Stimulated activated CD8-positive, alpha-beta memory T cell treated with anti-CD3 and anti-CD28 coated beads, Interleukin-7, amount 100 ng/mL, for 48 hours (primary cell): ENCODE measurements around the gene PJA1.
A peak's percentile ranks its signal among the peaks of the same experiment; 100 is the strongest.

Experiments used
- DNase-seq, 2 donors: peaks; one replicate each; pipeline ENCODE4 v3.0.0-alpha.2; 2020; ENCODE audit warnings: low read depth in 1 of 2; ENCODE audit errors: extremely low read depth in 1 of 2

The PJA1 gene

GRCh38 chrX:69165087-69165651 lies at the start of gene PJA1:
PJA1 (minus strand) TSS chrX:69165453; CDS start chrX:69163073, 2,380 bp downstream.
- peak; percentile 51 to 58 for DNase-seq

GRCh38 chrX:69214463-69214862 lies 49.2 kb upstream of the PJA1 start:
- DNase-seq: no peak

- DNase-seq: no peak
Observed at GRCh38 chrX:69211701-69212100, 46.4 kb upstream of the PJA1 start.

- DNase-seq: no peak
Observed at GRCh38 chrX:69210581-69210980, 45.3 kb upstream of the PJA1 start.

- no peak for DNase-seq
Observed at GRCh38 chrX:69207216-69207615, 42.0 kb upstream of the PJA1 start.

- DNase-seq: no peak
Observed at GRCh38 chrX:69203638-69204037, 38.4 kb upstream of the PJA1 start.

GRCh38 chrX:69197690-69198089 lies 32.4 kb upstream of the PJA1 start:
- no peak for DNase-seq

GRCh38 chrX:69196666-69197065 lies 31.4 kb upstream of the PJA1 start:
- no peak for DNase-seq

GRCh38 chrX:69195810-69196209 lies 30.6 kb upstream of the PJA1 start:
- DNase-seq: no peak

GRCh38 chrX:69195192-69195591 lies 29.9 kb upstream of the PJA1 start:
- no peak for DNase-seq

GRCh38 chrX:69192603-69193002 lies 27.4 kb upstream of the PJA1 start:
- no peak for DNase-seq

GRCh38 chrX:69189576-69190371 lies 24.5 kb upstream of the PJA1 start:
- no peak for DNase-seq

GRCh38 chrX:69186651-69187050 lies 21.4 kb upstream of the PJA1 start:
- DNase-seq: no peak

GRCh38 chrX:69185886-69186285 lies 20.6 kb upstream of the PJA1 start:
- no peak for DNase-seq

- DNase-seq: no peak
Observed at GRCh38 chrX:69185141-69185540, 19.9 kb upstream of the PJA1 start.

GRCh38 chrX:69182818-69183380 lies 17.6 kb upstream of the PJA1 start:
- DNase-seq: no peak

GRCh38 chrX:69179380-69179911 lies 14.2 kb upstream of the PJA1 start:
- no peak for DNase-seq

GRCh38 chrX:69178592-69178991 lies 13.3 kb upstream of the PJA1 start:
- DNase-seq: no peak

- DNase-seq: no peak
Observed at GRCh38 chrX:69177511-69178162, 12.4 kb upstream of the PJA1 start.

GRCh38 chrX:69176053-69176452 lies 10.8 kb upstream of the PJA1 start:
- DNase-seq: no peak

GRCh38 chrX:69173906-69174305 lies 8.7 kb upstream of the PJA1 start:
- no peak for DNase-seq

GRCh38 chrX:69172937-69173336 lies 7.7 kb upstream of the PJA1 start:
- no peak for DNase-seq
